ENCODE measurements around the gene ARRDC3. TPM values are rescaled to one million over a fixed set of nuclear protein-coding genes. Genes with fewer than 3 reads are reported as not detected.
"Not testable (repeated sequence)": the region's sequence is repeated elsewhere in the genome, so short reads cannot be mapped to it uniquely, and the experiment has no call there.

Gene ARRDC3
- polyA plus RNA-seq, 1 donor from 2014 or later: 297 TPM

DNA sequence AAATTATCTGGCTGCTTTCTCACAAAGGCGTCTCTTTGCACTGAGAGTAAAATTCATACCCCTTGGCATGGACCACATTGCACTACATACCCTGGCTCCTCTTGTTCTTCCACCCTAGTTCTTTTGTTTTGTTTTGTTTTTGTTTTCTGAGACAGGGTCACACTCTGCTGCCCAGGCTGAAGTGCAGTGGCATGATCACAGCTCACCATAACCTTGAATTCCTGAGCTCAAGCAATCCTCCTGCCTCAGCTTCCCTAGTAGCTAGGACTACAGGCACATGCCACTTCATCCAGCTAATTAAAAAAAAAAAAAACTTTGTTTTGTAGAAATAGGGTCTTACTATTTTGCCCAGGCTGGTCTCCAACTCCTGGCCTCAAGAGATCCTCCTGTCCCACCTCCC is 51.4 kb downstream of the ARRDC3 start:
- no peak overlapping the region for H3K4me2 ChIP-seq (ENCODE audit: low read length)
- H3K36me3 ChIP-seq (ENCODE audit: insufficient read depth, low read length): no peaks in the 10 kb centered on the region
- no peaks in the 10 kb centered on the region for H3F3A ChIP-seq (ENCODE audit: insufficient read depth, low read length, poor library complexity, severe bottlenecking)
- no peak overlapping the region for H3K27ac ChIP-seq (ENCODE audit: low read length)
- no peak for TF ChIP-seq EZH2 (IDR thresholded peaks at IDR 0.05; ENCODE audit: borderline replicate concordance, insufficient read depth, low read length, poor library complexity, severe bottlenecking)
- H3K9ac ChIP-seq (ENCODE audit: low read length): no peak overlapping the region
- H3K79me2 ChIP-seq (replicated peaks; ENCODE audit: insufficient read depth, low read length): no peaks in the 10 kb centered on the region
- H3K9me2 ChIP-seq (ENCODE audit: insufficient read depth, low read length): no peaks in the 10 kb centered on the region
- no peak overlapping the region for H3K4me3 ChIP-seq (ENCODE audit: low read length)
- H4K20me1 ChIP-seq (ENCODE audit: insufficient read depth): no peaks in the 10 kb centered on the region
- no peaks in the 10 kb centered on the region for H3K9me3 ChIP-seq (ENCODE audit: low read length)
- H2AFZ ChIP-seq (ENCODE audit: low read depth, low read length): no peak overlapping the region
- H3K27me3 ChIP-seq (ENCODE audit: insufficient read depth, low read depth, low read length): no peaks in the 10 kb centered on the region

DNA sequence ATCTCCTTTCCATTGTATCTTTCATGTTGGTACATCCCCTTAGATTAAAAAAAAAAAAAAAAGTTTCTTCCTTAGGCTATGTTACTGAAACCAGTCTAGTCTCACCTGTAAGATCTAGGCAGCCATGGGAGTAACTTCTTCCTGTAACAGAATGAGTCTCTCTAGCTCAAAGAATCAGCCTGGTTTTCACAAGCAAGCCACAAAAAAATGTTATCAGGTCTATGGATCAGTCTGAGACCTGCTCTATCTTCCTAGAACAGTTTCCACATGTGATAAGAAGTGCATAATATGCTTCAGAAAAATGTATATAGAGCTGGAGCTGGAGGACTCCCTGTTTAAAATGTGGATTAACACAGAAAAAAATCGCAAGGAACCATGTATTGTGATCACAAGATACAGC is 53.8 kb downstream of the ARRDC3 start:
- H3K9me2 ChIP-seq (ENCODE audit: insufficient read depth, low read length): no peaks in the 10 kb centered on the region
- H3K4me3 ChIP-seq (ENCODE audit: low read length): no peak overlapping the region
- TF ChIP-seq EZH2 (IDR thresholded peaks at IDR 0.05; ENCODE audit: borderline replicate concordance, insufficient read depth, low read length, poor library complexity, severe bottlenecking): no peak
- no peaks in the 10 kb centered on the region for H3F3A ChIP-seq (ENCODE audit: insufficient read depth, low read length, poor library complexity, severe bottlenecking)
- no peaks in the 10 kb centered on the region for H4K20me1 ChIP-seq (ENCODE audit: insufficient read depth)
- no peak overlapping the region for H2AFZ ChIP-seq (ENCODE audit: low read depth, low read length)
- H3K27me3 ChIP-seq (ENCODE audit: insufficient read depth, low read depth, low read length): no peaks in the 10 kb centered on the region
- no peak overlapping the region for H3K4me2 ChIP-seq (ENCODE audit: low read length)
- no peaks in the 10 kb centered on the region for H3K9me3 ChIP-seq (ENCODE audit: low read length)
- no peak overlapping the region for H3K27ac ChIP-seq (ENCODE audit: low read length)
- no peaks in the 10 kb centered on the region for H3K36me3 ChIP-seq (ENCODE audit: insufficient read depth, low read length)
- no peak overlapping the region for H3K9ac ChIP-seq (ENCODE audit: low read length)
- no peaks in the 10 kb centered on the region for H3K79me2 ChIP-seq (replicated peaks; ENCODE audit: insufficient read depth, low read length)

DNA sequence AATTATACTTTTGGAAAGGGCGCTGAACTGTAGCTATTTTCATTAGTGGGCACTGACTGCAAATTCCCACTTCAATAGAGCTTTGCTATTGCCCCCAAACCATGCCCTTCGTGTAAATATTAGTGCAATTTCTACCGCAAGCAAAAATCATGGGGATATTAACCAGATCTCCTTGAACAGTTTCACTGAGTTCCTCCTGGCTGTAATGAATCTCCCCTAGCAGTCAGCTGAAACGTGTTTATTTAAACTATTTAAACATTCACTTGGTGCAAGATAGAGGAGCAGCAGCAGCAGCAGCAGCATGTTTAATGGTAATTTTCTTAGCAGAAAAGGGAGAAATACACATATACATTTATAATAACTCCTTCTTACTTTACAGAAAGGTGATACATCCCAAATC is 54.4 kb downstream of the ARRDC3 start:
- Histone ChIP-seq H3K9me2 (ENCODE audit: insufficient read depth, low read length) (no peaks in the 10 kb centered on the region), H4K20me1 (ENCODE audit: insufficient read depth) (no peaks in the 10 kb centered on the region), H3K36me3 (ENCODE audit: insufficient read depth, low read length) (no peaks in the 10 kb centered on the region), H3K27ac (ENCODE audit: low read length) (no peak overlapping the region), H3K4me2 (ENCODE audit: low read length) (no peak overlapping the region), H2AFZ (ENCODE audit: low read depth, low read length) (no peak overlapping the region), H3K9ac (ENCODE audit: low read length) (no peak overlapping the region), H3K4me3 (ENCODE audit: low read length) (no peak overlapping the region), H3F3A (ENCODE audit: insufficient read depth, low read length, poor library complexity, severe bottlenecking) (no peaks in the 10 kb centered on the region), H3K9me3 (ENCODE audit: low read length) (no peaks in the 10 kb centered on the region), H3K79me2 (replicated peaks; ENCODE audit: insufficient read depth, low read length) (no peaks in the 10 kb centered on the region), H3K27me3 (ENCODE audit: insufficient read depth, low read depth, low read length) (no peaks in the 10 kb centered on the region)
- no peak for TF ChIP-seq TAF1 (IDR thresholded peaks at IDR 0.05; ENCODE audit: low read depth)
- TF ChIP-seq, protein P1, sequence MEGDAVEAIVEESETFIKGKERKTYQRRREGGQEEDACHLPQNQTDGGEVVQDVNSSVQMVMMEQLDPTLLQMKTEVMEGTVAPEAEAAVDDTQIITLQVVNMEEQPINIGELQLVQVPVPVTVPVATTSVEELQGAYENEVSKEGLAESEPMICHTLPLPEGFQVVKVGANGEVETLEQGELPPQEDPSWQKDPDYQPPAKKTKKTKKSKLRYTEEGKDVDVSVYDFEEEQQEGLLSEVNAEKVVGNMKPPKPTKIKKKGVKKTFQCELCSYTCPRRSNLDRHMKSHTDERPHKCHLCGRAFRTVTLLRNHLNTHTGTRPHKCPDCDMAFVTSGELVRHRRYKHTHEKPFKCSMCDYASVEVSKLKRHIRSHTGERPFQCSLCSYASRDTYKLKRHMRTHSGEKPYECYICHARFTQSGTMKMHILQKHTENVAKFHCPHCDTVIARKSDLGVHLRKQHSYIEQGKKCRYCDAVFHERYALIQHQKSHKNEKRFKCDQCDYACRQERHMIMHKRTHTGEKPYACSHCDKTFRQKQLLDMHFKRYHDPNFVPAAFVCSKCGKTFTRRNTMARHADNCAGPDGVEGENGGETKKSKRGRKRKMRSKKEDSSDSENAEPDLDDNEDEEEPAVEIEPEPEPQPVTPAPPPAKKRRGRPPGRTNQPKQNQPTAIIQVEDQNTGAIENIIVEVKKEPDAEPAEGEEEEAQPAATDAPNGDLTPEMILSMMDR (IDR thresholded peaks at IDR 0.05; ENCODE audit: poor library complexity, severe bottlenecking): no peak
- TF ChIP-seq RAD21 (conservative IDR thresholded peaks at IDR 0.05): no peak

DNA sequence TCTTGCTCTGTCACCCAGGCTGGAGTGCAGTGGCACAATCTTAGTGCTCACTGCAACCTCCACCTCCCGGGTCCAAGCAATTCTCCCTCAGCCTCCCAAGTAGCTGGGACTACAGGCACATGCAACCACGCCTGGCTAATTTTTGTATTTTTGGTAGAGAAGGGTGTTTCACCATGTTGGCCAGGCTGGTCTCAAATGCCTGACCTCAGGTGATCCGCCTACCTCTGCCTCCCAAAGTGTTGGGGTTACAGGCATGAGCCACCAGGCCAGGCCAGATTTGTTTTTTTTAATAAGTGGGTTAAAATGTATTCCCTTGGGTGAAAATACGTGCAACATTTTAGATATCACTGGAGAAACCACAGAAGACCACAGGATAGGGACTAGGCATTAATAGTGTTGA is 60.1 kb downstream of the ARRDC3 start:
- not testable (repeated sequence) for H3K27me3 ChIP-seq (ENCODE audit: insufficient read depth, low read depth, low read length); H3K4me3 ChIP-seq (ENCODE audit: low read length); H3K36me3 ChIP-seq (ENCODE audit: insufficient read depth, low read length); H3K9ac ChIP-seq (ENCODE audit: low read length); H3K9me3 ChIP-seq (ENCODE audit: low read length); H3K27ac ChIP-seq (ENCODE audit: low read length); H4K20me1 ChIP-seq (ENCODE audit: insufficient read depth); H2AFZ ChIP-seq (ENCODE audit: low read depth, low read length); H3F3A ChIP-seq (ENCODE audit: insufficient read depth, low read length, poor library complexity, severe bottlenecking); H3K4me2 ChIP-seq (ENCODE audit: low read length); H3K79me2 ChIP-seq (replicated peaks; ENCODE audit: insufficient read depth, low read length); H3K9me2 ChIP-seq (ENCODE audit: insufficient read depth, low read length)

Data from neural cell (in vitro differentiated cells).